ENCODE results near the gene PDE8A. TPM values are rescaled to one million over a fixed set of nuclear protein-coding genes. Genes with fewer than 3 reads are reported as not detected.

PDE8A gene
- total and polyA plus RNA-seq, 2 experiments from 2014 or later, result 5.6 to 7.5 TPM

DNA sequence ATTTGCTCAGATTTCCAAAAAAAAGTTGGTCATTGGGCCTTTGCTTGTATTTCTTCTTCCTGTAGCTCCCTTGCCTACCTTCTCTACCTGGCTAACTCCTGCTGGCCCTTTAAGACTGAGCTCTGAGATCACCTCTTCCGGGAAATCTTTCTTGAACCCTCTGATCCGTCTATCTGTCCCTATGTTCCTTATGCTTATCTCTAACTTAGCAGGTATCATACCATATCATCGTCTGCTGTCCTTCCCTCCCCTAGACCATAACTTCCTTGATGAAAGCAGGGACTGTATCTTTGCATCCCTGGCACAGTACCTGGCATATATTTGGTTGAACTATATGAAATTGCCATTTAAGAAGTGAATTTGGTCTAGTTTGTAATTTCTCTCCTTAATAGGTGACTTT is 42.3 kb downstream of the PDE8A start:
- Mint-ChIP-seq H3K4me3 (no peak overlapping the region), H3K36me3 (ENCODE audit: low read depth) (no peaks in the 10 kb centered on the region), H3K4me1 (peaks cover 23% of the 10 kb centered on the region), H3K27me3 (ENCODE audit: insufficient read depth, low read depth, poor library complexity) (peaks cover 1% of the 10 kb centered on the region), H3K27ac (no peak overlapping the region), H3K9me3 (no peaks in the 10 kb centered on the region)
- Histone ChIP-seq H3K27me3 (ENCODE audit: insufficient read depth) (no peaks in the 10 kb centered on the region), H2AFZ (no peak overlapping the region), H3K36me3 (ENCODE audit: insufficient read depth) (no peaks in the 10 kb centered on the region), H3K9me2 (ENCODE audit: insufficient read depth) (no peaks in the 10 kb centered on the region), H4K20me1 (replicated peaks; ENCODE audit: insufficient read depth) (no peaks in the 10 kb centered on the region), H3K4me3 (no peak overlapping the region), H3K4me2 (0 out of 2 replicates have a peak overlapping the region, but pooled peaks have one; percentile 15), H3K27ac (ENCODE audit: low read depth) (no peak overlapping the region), H3F3A (replicated peaks; ENCODE audit: low read depth) (no peaks in the 10 kb centered on the region), H3K79me2 (replicated peaks; ENCODE audit: insufficient read depth) (peaks cover 22% of the 10 kb centered on the region), H3K4me1 (ENCODE audit: insufficient read depth) (peaks cover 23% of the 10 kb centered on the region)
- ATAC-seq (no peak), DNase-seq (ENCODE audit: low spot score) (no peak)
- TF ChIP-seq POLR2AphosphoS5 (IDR thresholded peaks at IDR 0.05; ENCODE audit: low read depth), result no peak
- TF ChIP-seq, protein P1, sequence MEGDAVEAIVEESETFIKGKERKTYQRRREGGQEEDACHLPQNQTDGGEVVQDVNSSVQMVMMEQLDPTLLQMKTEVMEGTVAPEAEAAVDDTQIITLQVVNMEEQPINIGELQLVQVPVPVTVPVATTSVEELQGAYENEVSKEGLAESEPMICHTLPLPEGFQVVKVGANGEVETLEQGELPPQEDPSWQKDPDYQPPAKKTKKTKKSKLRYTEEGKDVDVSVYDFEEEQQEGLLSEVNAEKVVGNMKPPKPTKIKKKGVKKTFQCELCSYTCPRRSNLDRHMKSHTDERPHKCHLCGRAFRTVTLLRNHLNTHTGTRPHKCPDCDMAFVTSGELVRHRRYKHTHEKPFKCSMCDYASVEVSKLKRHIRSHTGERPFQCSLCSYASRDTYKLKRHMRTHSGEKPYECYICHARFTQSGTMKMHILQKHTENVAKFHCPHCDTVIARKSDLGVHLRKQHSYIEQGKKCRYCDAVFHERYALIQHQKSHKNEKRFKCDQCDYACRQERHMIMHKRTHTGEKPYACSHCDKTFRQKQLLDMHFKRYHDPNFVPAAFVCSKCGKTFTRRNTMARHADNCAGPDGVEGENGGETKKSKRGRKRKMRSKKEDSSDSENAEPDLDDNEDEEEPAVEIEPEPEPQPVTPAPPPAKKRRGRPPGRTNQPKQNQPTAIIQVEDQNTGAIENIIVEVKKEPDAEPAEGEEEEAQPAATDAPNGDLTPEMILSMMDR (conservative IDR thresholded peaks at IDR 0.05; ENCODE audit: low read depth in 2 of 2), result no peak
- TF ChIP-seq, protein P2, sequence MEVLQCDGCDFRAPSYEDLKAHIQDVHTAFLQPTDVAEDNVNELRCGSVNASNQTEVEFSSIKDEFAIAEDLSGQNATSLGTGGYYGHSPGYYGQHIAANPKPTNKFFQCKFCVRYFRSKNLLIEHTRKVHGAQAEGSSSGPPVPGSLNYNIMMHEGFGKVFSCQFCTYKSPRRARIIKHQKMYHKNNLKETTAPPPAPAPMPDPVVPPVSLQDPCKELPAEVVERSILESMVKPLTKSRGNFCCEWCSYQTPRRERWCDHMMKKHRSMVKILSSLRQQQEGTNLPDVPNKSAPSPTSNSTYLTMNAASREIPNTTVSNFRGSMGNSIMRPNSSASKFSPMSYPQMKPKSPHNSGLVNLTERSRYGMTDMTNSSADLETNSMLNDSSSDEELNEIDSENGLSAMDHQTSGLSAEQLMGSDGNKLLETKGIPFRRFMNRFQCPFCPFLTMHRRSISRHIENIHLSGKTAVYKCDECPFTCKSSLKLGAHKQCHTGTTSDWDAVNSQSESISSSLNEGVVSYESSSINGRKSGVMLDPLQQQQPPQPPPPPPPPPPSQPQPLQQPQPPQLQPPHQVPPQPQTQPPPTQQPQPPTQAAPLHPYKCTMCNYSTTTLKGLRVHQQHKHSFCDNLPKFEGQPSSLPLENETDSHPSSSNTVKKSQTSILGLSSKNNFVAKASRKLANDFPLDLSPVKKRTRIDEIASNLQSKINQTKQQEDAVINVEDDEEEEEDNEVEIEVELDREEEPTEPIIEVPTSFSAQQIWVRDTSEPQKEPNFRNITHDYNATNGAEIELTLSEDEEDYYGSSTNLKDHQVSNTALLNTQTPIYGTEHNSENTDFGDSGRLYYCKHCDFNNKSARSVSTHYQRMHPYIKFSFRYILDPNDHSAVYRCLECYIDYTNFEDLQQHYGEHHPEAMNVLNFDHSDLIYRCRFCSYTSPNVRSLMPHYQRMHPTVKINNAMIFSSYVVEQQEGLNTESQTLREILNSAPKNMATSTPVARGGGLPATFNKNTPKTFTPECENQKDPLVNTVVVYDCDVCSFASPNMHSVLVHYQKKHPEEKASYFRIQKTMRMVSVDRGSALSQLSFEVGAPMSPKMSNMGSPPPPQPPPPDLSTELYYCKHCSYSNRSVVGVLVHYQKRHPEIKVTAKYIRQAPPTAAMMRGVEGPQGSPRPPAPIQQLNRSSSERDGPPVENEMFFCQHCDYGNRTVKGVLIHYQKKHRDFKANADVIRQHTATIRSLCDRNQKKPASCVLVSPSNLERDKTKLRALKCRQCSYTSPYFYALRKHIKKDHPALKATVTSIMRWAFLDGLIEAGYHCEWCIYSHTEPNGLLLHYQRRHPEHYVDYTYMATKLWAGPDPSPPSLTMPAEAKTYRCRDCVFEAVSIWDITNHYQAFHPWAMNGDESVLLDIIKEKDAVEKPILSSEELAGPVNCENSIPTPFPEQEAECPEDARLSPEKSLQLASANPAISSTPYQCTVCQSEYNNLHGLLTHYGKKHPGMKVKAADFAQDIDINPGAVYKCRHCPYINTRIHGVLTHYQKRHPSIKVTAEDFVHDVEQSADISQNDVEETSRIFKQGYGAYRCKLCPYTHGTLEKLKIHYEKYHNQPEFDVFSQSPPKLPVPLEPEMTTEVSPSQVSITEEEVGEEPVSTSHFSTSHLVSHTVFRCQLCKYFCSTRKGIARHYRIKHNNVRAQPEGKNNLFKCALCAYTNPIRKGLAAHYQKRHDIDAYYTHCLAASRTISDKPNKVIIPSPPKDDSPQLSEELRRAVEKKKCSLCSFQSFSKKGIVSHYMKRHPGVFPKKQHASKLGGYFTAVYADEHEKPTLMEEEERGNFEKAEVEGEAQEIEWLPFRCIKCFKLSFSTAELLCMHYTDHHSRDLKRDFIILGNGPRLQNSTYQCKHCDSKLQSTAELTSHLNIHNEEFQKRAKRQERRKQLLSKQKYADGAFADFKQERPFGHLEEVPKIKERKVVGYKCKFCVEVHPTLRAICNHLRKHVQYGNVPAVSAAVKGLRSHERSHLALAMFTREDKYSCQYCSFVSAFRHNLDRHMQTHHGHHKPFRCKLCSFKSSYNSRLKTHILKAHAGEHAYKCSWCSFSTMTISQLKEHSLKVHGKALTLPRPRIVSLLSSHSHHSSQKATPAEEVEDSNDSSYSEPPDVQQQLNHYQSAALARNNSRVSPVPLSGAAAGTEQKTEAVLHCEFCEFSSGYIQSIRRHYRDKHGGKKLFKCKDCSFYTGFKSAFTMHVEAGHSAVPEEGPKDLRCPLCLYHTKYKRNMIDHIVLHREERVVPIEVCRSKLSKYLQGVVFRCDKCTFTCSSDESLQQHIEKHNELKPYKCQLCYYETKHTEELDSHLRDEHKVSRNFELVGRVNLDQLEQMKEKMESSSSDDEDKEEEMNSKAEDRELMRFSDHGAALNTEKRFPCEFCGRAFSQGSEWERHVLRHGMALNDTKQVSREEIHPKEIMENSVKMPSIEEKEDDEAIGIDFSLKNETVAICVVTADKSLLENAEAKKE (CRISPR knock-in tag; IDR thresholded peaks at IDR 0.05), result no peak
- no peak for TF ChIP-seq ZNF331 (CRISPR knock-in tag; IDR thresholded peaks at IDR 0.05; ENCODE audit: low read depth)
- no peak for TF ChIP-seq ZNF114 (CRISPR knock-in tag; IDR thresholded peaks at IDR 0.05)
- TF ChIP-seq REST (IDR thresholded peaks at IDR 0.05; ENCODE audit: unreplicated experiment), result no peak
- no peak for TF ChIP-seq STAT1 (IDR thresholded peaks at IDR 0.05; ENCODE audit: unreplicated experiment)
